ENCODE data around the gene SAXO1.
"Not testable (repeated sequence)": the region's sequence is repeated elsewhere in the genome, so short reads cannot be mapped to it uniquely, and the experiment has no call there.

Gene SAXO1

GRCh38 chr9:18971909-18972308 is 61.1 kb downstream of the SAXO1 start:
- Mint-ChIP-seq H3K27me3 (peaks cover 7% of the 10 kb centered on the region), H3K27ac (no peak overlapping the region), H3K4me3 (no peak overlapping the region), H3K4me1 (no peaks in the 10 kb centered on the region), H3K9me3 (no peaks in the 10 kb centered on the region), H3K36me3 (no peaks in the 10 kb centered on the region)
- no peak for ATAC-seq (ENCODE audit: low read depth)
- no peak for DNase-seq (ENCODE audit: low spot score in 2 of 2)

GRCh38 chr9:18971404-18971803 is 61.6 kb downstream of the SAXO1 start:
- ATAC-seq (ENCODE audit: low read depth) (no peak), DNase-seq (ENCODE audit: low spot score in 2 of 2) (no peak)
- peaks cover under 1% of the 10 kb centered on the region for H3K9me3 Mint-ChIP-seq
- H3K4me3 Mint-ChIP-seq: no peak overlapping the region
- no peaks in the 10 kb centered on the region for H3K36me3 Mint-ChIP-seq
- H3K27ac Mint-ChIP-seq: no peak overlapping the region
- H3K4me1 Mint-ChIP-seq: no peaks in the 10 kb centered on the region
- H3K27me3 Mint-ChIP-seq: peaks cover 7% of the 10 kb centered on the region

- no peak overlapping the region for H3K27ac Mint-ChIP-seq
- no peaks in the 10 kb centered on the region for H3K4me1 Mint-ChIP-seq
- DNase-seq (ENCODE audit: low spot score in 2 of 2) (no peak), ATAC-seq (ENCODE audit: low read depth) (no peak)
- peaks cover 2% of the 10 kb centered on the region for H3K9me3 Mint-ChIP-seq
- H3K27me3 Mint-ChIP-seq: peaks cover 7% of the 10 kb centered on the region
- no peaks in the 10 kb centered on the region for H3K36me3 Mint-ChIP-seq
- H3K4me3 Mint-ChIP-seq: no peak overlapping the region
These were observed 62.6 kb downstream of the SAXO1 start for GRCh38 chr9:18970393-18970792.

GRCh38 chr9:18969128-18969527 is 63.9 kb downstream of the SAXO1 start:
- Mint-ChIP-seq H3K27ac (no peak overlapping the region), H3K27me3 (peaks cover 5% of the 10 kb centered on the region), H3K4me1 (no peaks in the 10 kb centered on the region), H3K4me3 (no peak overlapping the region), H3K9me3 (peaks cover 5% of the 10 kb centered on the region), H3K36me3 (no peaks in the 10 kb centered on the region)
- no peak for DNase-seq (ENCODE audit: low spot score in 2 of 2)
- no peak for ATAC-seq (ENCODE audit: low read depth)

- no peaks in the 10 kb centered on the region for H3K9me3 Mint-ChIP-seq
- H3K4me3 Mint-ChIP-seq: no peak overlapping the region
- no peaks in the 10 kb centered on the region for H3K36me3 Mint-ChIP-seq
- peaks cover 8% of the 10 kb centered on the region for H3K27me3 Mint-ChIP-seq
- H3K4me1 Mint-ChIP-seq: no peaks in the 10 kb centered on the region
- ATAC-seq (ENCODE audit: low read depth): no peak
- no peak for DNase-seq (ENCODE audit: low spot score in 2 of 2)
- H3K27ac Mint-ChIP-seq: no peak overlapping the region
These were observed 77.4 kb downstream of the SAXO1 start for GRCh38 chr9:18955626-18956025.

- Mint-ChIP-seq H3K4me3 (no peak overlapping the region), H3K27me3 (peaks cover 5% of the 10 kb centered on the region), H3K36me3 (no peaks in the 10 kb centered on the region), H3K4me1 (no peaks in the 10 kb centered on the region), H3K27ac (no peak overlapping the region), H3K9me3 (no peaks in the 10 kb centered on the region)
- ATAC-seq (ENCODE audit: low read depth): no peak
- DNase-seq (ENCODE audit: low spot score in 2 of 2): no peak
These were observed 81.1 kb downstream of the SAXO1 start for GRCh38 chr9:18951936-18952335.

GRCh38 chr9:18947892-18948339 is 85.1 kb downstream of the SAXO1 start:
- H3K4me3 Mint-ChIP-seq: no peak overlapping the region
- H3K9me3 Mint-ChIP-seq: peaks cover 4% of the 10 kb centered on the region
- peaks cover 9% of the 10 kb centered on the region for H3K27me3 Mint-ChIP-seq
- H3K36me3 Mint-ChIP-seq: no peaks in the 10 kb centered on the region
- DNase-seq (ENCODE audit: low spot score in 2 of 2) (no peak), ATAC-seq (ENCODE audit: low read depth) (no peak)
- H3K27ac Mint-ChIP-seq: no peak overlapping the region
- no peaks in the 10 kb centered on the region for H3K4me1 Mint-ChIP-seq

- ATAC-seq (ENCODE audit: low read depth): no peak
These were observed 90.2 kb downstream of the SAXO1 start for GRCh38 chr9:18942801-18943200.

GRCh38 chr9:18941060-18941740 is 91.8 kb downstream of the SAXO1 start:
- Mint-ChIP-seq H3K27me3 (peaks cover 12% of the 10 kb centered on the region), H3K9me3 (peaks cover 4% of the 10 kb centered on the region), H3K4me3 (no peak overlapping the region), H3K4me1 (no peaks in the 10 kb centered on the region), H3K27ac (no peak overlapping the region), H3K36me3 (no peaks in the 10 kb centered on the region)
- no peak for DNase-seq (ENCODE audit: low spot score in 2 of 2)
- ATAC-seq (ENCODE audit: low read depth): no peak

More at GRCh38 chr9:18942801-18943200, 90.2 kb downstream of the SAXO1 start:
- DNase-seq (ENCODE audit: low spot score in 2 of 2): no peak
- no peaks in the 10 kb centered on the region for H3K36me3 Mint-ChIP-seq
- H3K27ac Mint-ChIP-seq: no peak overlapping the region
- peaks cover 4% of the 10 kb centered on the region for H3K9me3 Mint-ChIP-seq
- no peaks in the 10 kb centered on the region for H3K4me1 Mint-ChIP-seq
- no peak overlapping the region for H3K4me3 Mint-ChIP-seq
- H3K27me3 Mint-ChIP-seq: peaks cover 11% of the 10 kb centered on the region

GRCh38 chr9:18939943-18940342 is 93.1 kb downstream of the SAXO1 start:
- ATAC-seq (ENCODE audit: low read depth) (no peak), DNase-seq (ENCODE audit: low spot score in 2 of 2) (no peak)
- Mint-ChIP-seq H3K4me1 (no peaks in the 10 kb centered on the region), H3K9me3 (peaks cover under 1% of the 10 kb centered on the region), H3K27ac (no peak overlapping the region), H3K4me3 (no peak overlapping the region), H3K36me3 (no peaks in the 10 kb centered on the region), H3K27me3 (peaks cover 8% of the 10 kb centered on the region)

GRCh38 chr9:18936094-18936871 is 96.7 kb downstream of the SAXO1 start:
- ATAC-seq (ENCODE audit: low read depth) (no peak), DNase-seq (ENCODE audit: low spot score in 2 of 2) (no peak)
- H3K27me3 Mint-ChIP-seq: peaks cover 2% of the 10 kb centered on the region
- H3K36me3 Mint-ChIP-seq: no peaks in the 10 kb centered on the region
- no peaks in the 10 kb centered on the region for H3K4me1 Mint-ChIP-seq
- H3K27ac Mint-ChIP-seq: no peak overlapping the region
- peaks cover 6% of the 10 kb centered on the region for H3K9me3 Mint-ChIP-seq
- H3K4me3 Mint-ChIP-seq: no peak overlapping the region

- Mint-ChIP-seq H3K4me3 (no peak overlapping the region), H3K4me1 (no peaks in the 10 kb centered on the region), H3K27ac (no peak overlapping the region), H3K27me3 (peaks cover 2% of the 10 kb centered on the region), H3K9me3 (peaks cover 6% of the 10 kb centered on the region), H3K36me3 (no peaks in the 10 kb centered on the region)
- ATAC-seq (ENCODE audit: low read depth) (no peak), DNase-seq (ENCODE audit: low spot score in 2 of 2) (no peak)
These were observed 97.5 kb downstream of the SAXO1 start for GRCh38 chr9:18935541-18935940.

- ATAC-seq (ENCODE audit: low read depth); DNase-seq (ENCODE audit: low spot score in 2 of 2); H3K4me1 Mint-ChIP-seq: not testable (repeated sequence)
These were observed 102.4 kb downstream of the SAXO1 start for GRCh38 chr9:18930611-18931010.

GRCh38 chr9:18928711-18929110 is 104.3 kb downstream of the SAXO1 start:
- H3K4me1 Mint-ChIP-seq: no peaks in the 10 kb centered on the region

More at GRCh38 chr9:18930611-18931010, 102.4 kb downstream of the SAXO1 start:
- H3K4me3 Mint-ChIP-seq, H3K27ac Mint-ChIP-seq, H3K36me3 Mint-ChIP-seq, H3K27me3 Mint-ChIP-seq, H3K9me3 Mint-ChIP-seq: not testable (repeated sequence)

More at GRCh38 chr9:18928711-18929110, 104.3 kb downstream of the SAXO1 start:
- Mint-ChIP-seq H3K4me3 (no peak overlapping the region), H3K9me3 (peaks cover 2% of the 10 kb centered on the region), H3K36me3 (no peaks in the 10 kb centered on the region), H3K27me3 (no peaks in the 10 kb centered on the region), H3K27ac (no peak overlapping the region)
- no peak for DNase-seq (ENCODE audit: low spot score in 2 of 2)
- ATAC-seq (ENCODE audit: low read depth): no peak

Data from memory B cell (primary cell).